Measurements from ENCODE around the gene SHH. TPM values are rescaled to one million over a fixed set of nuclear protein-coding genes. Genes with fewer than 3 reads are reported as not detected.

SHH gene
- total and polyA plus RNA-seq, 2 experiments from 2014 or later = not detected

DNA sequence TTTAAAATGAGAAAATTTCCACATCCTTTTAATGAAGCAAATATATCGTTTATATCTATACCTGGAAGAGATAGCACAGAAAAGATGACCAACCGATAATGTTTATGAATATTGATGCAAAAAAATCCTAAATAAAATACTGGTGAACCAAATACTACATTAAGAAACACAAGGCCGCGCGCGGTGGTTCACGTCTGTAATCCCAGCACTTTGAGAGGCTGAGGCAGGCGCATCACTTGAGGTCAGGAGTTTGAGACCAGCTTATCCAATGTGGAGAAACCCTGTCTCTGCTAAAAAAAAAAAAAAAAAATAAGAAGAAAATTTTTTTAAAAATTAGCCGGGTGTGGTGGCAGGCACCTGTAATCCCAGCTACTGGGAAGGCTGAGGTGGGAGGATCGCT is 25.8 kb downstream of the SHH start:
- Histone ChIP-seq H3K4me3 (no peak overlapping the region), H3K9me3 (ENCODE audit: low read depth) (no peaks in the 10 kb centered on the region), H3K27me3 (peaks cover 18% of the 10 kb centered on the region), H3K4me1 (ENCODE audit: low read depth) (no peaks in the 10 kb centered on the region), H3K27ac (no peak overlapping the region), H3K36me3 (no peaks in the 10 kb centered on the region)
- TF ChIP-seq, protein P1, sequence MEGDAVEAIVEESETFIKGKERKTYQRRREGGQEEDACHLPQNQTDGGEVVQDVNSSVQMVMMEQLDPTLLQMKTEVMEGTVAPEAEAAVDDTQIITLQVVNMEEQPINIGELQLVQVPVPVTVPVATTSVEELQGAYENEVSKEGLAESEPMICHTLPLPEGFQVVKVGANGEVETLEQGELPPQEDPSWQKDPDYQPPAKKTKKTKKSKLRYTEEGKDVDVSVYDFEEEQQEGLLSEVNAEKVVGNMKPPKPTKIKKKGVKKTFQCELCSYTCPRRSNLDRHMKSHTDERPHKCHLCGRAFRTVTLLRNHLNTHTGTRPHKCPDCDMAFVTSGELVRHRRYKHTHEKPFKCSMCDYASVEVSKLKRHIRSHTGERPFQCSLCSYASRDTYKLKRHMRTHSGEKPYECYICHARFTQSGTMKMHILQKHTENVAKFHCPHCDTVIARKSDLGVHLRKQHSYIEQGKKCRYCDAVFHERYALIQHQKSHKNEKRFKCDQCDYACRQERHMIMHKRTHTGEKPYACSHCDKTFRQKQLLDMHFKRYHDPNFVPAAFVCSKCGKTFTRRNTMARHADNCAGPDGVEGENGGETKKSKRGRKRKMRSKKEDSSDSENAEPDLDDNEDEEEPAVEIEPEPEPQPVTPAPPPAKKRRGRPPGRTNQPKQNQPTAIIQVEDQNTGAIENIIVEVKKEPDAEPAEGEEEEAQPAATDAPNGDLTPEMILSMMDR (IDR thresholded peaks at IDR 0.05; ENCODE audit: low read depth, low read length) = no peak
- no peak for DNase-seq (ENCODE audit: low read depth in 1 of 2, low spot score in 1 of 2)

DNA sequence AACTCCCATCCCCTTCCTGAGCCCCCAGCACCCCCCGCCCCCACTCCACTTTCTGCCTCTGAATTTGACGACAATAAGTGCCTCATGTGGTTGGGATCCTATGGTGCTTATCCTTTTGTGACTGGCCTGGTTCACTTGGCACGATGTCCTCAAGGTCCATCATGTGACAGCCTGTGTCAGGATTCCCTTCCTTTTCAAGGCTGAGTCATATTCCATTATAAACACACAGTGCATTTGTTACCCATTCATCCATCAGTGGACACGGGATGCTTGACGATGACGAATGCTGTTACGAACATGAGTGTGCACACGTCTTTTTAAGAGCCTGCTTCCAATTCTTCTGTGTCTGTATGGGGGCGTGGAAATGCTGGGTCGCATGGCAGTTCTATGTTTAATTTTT is 26.7 kb downstream of the SHH start:
- no peak for DNase-seq (ENCODE audit: low read depth in 1 of 2, low spot score in 1 of 2)
- Histone ChIP-seq H3K9me3 (ENCODE audit: low read depth) (no peaks in the 10 kb centered on the region), H3K4me3 (no peak overlapping the region), H3K27me3 (peaks cover 18% of the 10 kb centered on the region), H3K4me1 (ENCODE audit: low read depth) (no peaks in the 10 kb centered on the region), H3K27ac (no peak overlapping the region), H3K36me3 (no peaks in the 10 kb centered on the region)
- TF ChIP-seq, protein P1 (IDR thresholded peaks at IDR 0.05; ENCODE audit: low read depth, low read length) = no peak

DNA sequence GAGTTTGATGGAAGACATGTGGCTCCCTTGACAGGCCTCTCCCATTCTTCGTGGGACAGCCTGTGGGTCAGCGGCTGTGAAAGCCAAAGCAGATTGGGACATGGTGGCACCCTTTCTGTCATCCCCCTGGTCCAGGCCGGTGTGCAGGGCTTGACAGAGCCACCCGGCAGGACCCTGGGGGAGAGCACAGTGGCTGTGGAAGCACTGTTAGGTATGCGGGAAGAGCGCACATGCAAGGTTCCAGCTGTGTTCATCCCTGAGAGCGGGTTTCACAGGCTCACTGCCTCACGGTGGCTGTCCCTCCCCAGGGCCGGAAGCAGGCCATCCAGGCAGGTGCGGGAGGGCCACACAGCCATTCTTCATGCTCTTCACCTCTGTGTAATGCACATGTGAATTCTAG is 29.8 kb downstream of the SHH start:
- Histone ChIP-seq H3K27ac (no peak overlapping the region), H3K4me3 (no peak overlapping the region), H3K4me1 (ENCODE audit: low read depth) (no peaks in the 10 kb centered on the region), H3K9me3 (ENCODE audit: low read depth) (no peaks in the 10 kb centered on the region), H3K27me3 (peaks cover 13% of the 10 kb centered on the region), H3K36me3 (peaks cover 8% of the 10 kb centered on the region)
- TF ChIP-seq, protein P1 (IDR thresholded peaks at IDR 0.05; ENCODE audit: low read depth, low read length) = no peak
- DNase-seq (ENCODE audit: low read depth in 1 of 2, low spot score in 1 of 2) = no peak

DNA sequence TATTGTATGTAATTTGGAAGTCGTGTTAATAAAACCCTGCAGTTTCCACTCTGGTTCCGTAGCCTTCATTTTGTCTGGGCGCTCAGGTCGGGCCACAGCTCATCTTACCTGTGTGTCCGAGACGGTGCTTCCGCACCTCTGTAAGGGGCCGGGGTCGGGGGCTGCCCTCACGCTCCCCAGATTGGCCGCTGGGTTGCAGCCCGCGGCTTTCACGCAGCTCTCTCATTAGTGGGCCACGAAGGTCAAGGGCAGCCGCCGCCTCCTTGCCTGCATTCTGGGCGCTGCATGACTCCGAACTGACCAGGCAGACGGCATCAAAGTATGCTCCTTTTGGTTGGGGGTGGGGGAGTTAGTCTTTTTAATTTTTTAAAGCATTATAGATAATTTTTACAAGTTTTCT is 30.8 kb downstream of the SHH start:
- Histone ChIP-seq H3K4me3 (no peak overlapping the region), H3K27ac (no peak overlapping the region), H3K9me3 (ENCODE audit: low read depth) (no peaks in the 10 kb centered on the region), H3K36me3 (peaks cover 8% of the 10 kb centered on the region), H3K27me3 (peaks cover 2% of the 10 kb centered on the region), H3K4me1 (ENCODE audit: low read depth) (no peaks in the 10 kb centered on the region)
- TF ChIP-seq, protein P1 (IDR thresholded peaks at IDR 0.05; ENCODE audit: low read depth, low read length) = no peak
- DNase-seq (ENCODE audit: low read depth in 1 of 2, low spot score in 1 of 2) = no peak

DNA sequence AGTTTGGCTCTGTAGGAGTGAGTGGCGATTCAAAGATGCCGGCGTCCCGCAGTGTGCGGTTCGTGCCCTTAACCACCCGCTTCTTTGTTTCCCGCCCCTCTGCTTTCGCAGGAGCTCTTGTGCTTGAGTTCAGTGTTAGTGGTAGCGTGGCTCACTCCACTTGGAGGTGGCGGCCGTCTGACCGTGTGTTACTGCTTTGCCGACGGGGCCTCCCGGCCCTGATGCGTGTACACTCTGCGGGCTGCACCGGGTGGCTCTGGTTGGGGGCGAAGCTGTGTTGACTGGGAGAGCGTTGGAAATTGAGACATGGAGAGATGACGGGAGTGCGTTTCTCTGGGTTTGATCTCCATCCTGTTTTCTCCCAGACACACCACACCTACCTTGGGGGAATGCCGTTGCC is 31.4 kb downstream of the SHH start:
- TF ChIP-seq, protein P1 (IDR thresholded peaks at IDR 0.05; ENCODE audit: low read depth, low read length) = no peak
- DNase-seq (ENCODE audit: low read depth in 1 of 2, low spot score in 1 of 2) = no peak
- peaks cover 12% of the 10 kb centered on the region for H3K36me3 ChIP-seq
- H3K27ac ChIP-seq = no peak overlapping the region
- H3K4me1 ChIP-seq (ENCODE audit: low read depth) = no peaks in the 10 kb centered on the region
- no peaks in the 10 kb centered on the region for H3K9me3 ChIP-seq (ENCODE audit: low read depth)
- H3K4me3 ChIP-seq = no peak overlapping the region
- H3K27me3 ChIP-seq = no peaks in the 10 kb centered on the region

DNA sequence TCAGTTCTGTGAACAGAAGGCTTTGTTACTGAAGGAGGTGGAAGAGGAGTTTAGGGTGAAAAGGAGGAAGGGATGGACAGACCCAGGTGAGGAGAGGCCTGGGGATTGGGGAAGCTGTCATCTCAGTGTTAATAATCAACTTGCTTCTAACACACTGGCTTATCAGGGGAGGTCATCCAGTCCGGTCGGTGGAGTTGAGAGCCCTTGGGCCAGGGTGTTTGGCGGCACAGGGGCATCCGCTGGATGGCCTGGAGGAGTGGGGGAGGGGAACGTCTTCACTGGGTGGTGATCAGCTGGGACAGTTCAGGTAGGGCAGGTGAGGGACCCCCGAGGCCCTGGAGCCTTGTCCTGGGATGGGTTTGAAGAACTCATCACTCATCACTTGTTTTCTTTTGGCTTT is 33.9 kb downstream of the SHH start:
- DNase-seq (ENCODE audit: low read depth in 1 of 2, low spot score in 1 of 2) = no peak
- H3K36me3 ChIP-seq = peaks cover 16% of the 10 kb centered on the region
- no peaks in the 10 kb centered on the region for H3K27me3 ChIP-seq
- no peaks in the 10 kb centered on the region for H3K4me1 ChIP-seq (ENCODE audit: low read depth)
- TF ChIP-seq, protein P1 (IDR thresholded peaks at IDR 0.05; ENCODE audit: low read depth, low read length) = no peak
- no peaks in the 10 kb centered on the region for H3K9me3 ChIP-seq (ENCODE audit: low read depth)
- H3K4me3 ChIP-seq = no peak overlapping the region
- H3K27ac ChIP-seq = no peak overlapping the region
